Measurements from ENCODE around the gene ABCC10. TPM values are rescaled to one million over a fixed set of nuclear protein-coding genes. Genes with fewer than 3 reads are reported as not detected.

ABCC10 gene
- total and polyA plus RNA-seq, 10 of the 15 experiments (the other 5 are each of a cell fraction or from before 2014, with no cell fraction given), result 0.80 to 18.2 (median 6.4) TPM

- no peak for DNase-seq (ENCODE audit: low read depth, low spot score)
- ChIA-PET RAD21 (ENCODE audit: unreplicated experiment) (interaction anchor here (1.1 kb wide), 1 partner anchor 234 kb away, joined by 3 read pairs; no protein-coding TSS in a partner anchor), CTCF (interaction anchor here (1.0 to 7.6 kb wide), 5 partner anchors 10 to 136 kb away, joined by 3 to 70 read pairs (median 4); partner anchors contain the start of gene LRRC73), SMC1A (ENCODE audit: uncharacterized antibody, unreplicated experiment) (no interaction called here), POLR2A (no interaction called here)
- Histone ChIP-seq H3K79me2 (ENCODE audit: control insufficient read depth, insufficient read depth, low read length) (no peaks in the 10 kb centered on the region), H3K9ac (ENCODE audit: control insufficient read depth, insufficient read depth, low read length) (no peak overlapping the region), H3K4me1 (ENCODE audit: control insufficient read depth, insufficient read depth, low read length) (no peaks in the 10 kb centered on the region), H3K4me2 (ENCODE audit: control insufficient read depth, insufficient read depth) (no peak overlapping the region), H2AFZ (ENCODE audit: control insufficient read depth, low read depth, low read length) (no peak overlapping the region), H3K9me3 (replicated peaks; ENCODE audit: control insufficient read depth, insufficient read depth, low read length) (no peaks in the 10 kb centered on the region), H3K4me3 (no peak overlapping the region), H3K27me3 (replicated peaks in 1 of 2; ENCODE audit: control insufficient read depth in 2 of 2, insufficient read depth in 2 of 2, low read length in 1 of 2) (no peaks in the 10 kb centered on the region), H3K36me3 (ENCODE audit: control insufficient read depth in 2 of 2, insufficient read depth in 2 of 2, low read length in 1 of 2) (peaks cover 7 to 10% of the 10 kb centered on the region in 2 experiments; a peak in 3 of 4 replicates), H4K20me1 (ENCODE audit: control insufficient read depth, insufficient read depth) (no peaks in the 10 kb centered on the region; the same call in 1 of the 2 replicates), H3K27ac (ENCODE audit: control insufficient read depth, insufficient read depth) (no peak overlapping the region)
- in situ Hi-C loops (cut with MboI) (no loop called here), intact Hi-C loops (cut with micrococcal nuclease; ENCODE audit: unreplicated experiment) (no loop called here)
- WGBS (ENCODE audit: insufficient coverage, insufficient replicate concordance, low lambda C conversion rate, missing lambda C conversion rate), result 71% methylated on average over 6 of the region's 6 CpGs
- no TSS peak for BruUV-seq (replicated peaks)
- no peak for FAIRE-seq
- TF ChIP-seq PBX3 (IDR thresholded peaks at IDR 0.05; ENCODE audit: insufficient replicate concordance, low read depth, low read length), result no peak
- no peak for ATAC-seq
Measured at GRCh38 chr6:43497129-43497396, 69.7 kb downstream of the ABCC10 start.

- Histone ChIP-seq H3K9me3 (replicated peaks; ENCODE audit: control insufficient read depth, insufficient read depth, low read length) (no peaks in the 10 kb centered on the region), H3K27ac (ENCODE audit: control insufficient read depth, insufficient read depth) (no peak overlapping the region), H3K4me1 (ENCODE audit: control insufficient read depth, insufficient read depth, low read length) (no peaks in the 10 kb centered on the region), H3K27me3 (replicated peaks in 1 of 2; ENCODE audit: control insufficient read depth in 2 of 2, insufficient read depth in 2 of 2, low read length in 1 of 2) (no peaks in the 10 kb centered on the region), H2AFZ (ENCODE audit: control insufficient read depth, low read depth, low read length) (no peak overlapping the region), H4K20me1 (ENCODE audit: control insufficient read depth, insufficient read depth) (no peaks in the 10 kb centered on the region; the same call in 1 of the 2 replicates), H3K9ac (ENCODE audit: control insufficient read depth, insufficient read depth, low read length) (no peak overlapping the region), H3K4me3 (no peak overlapping the region), H3K36me3 (ENCODE audit: control insufficient read depth in 2 of 2, insufficient read depth in 2 of 2, low read length in 1 of 2) (peaks cover 10 to 11% of the 10 kb centered on the region in 2 experiments; a peak in 3 of 4 replicates), H3K4me2 (ENCODE audit: control insufficient read depth, insufficient read depth) (no peak overlapping the region), H3K79me2 (ENCODE audit: control insufficient read depth, insufficient read depth, low read length) (no peaks in the 10 kb centered on the region)
- no TSS peak for BruUV-seq (replicated peaks)
- ChIA-PET RAD21 (ENCODE audit: unreplicated experiment) (no interaction called here), CTCF (interaction anchor here (1.1 to 7.6 kb wide), 3 partner anchors 10 to 133 kb away, joined by 4 to 70 read pairs (median 5); partner anchors contain the start of gene LRRC73), SMC1A (ENCODE audit: uncharacterized antibody, unreplicated experiment) (no interaction called here), POLR2A (no interaction called here)
- ATAC-seq, result no peak
- no peak for FAIRE-seq
- in situ Hi-C loops (cut with MboI), result no loop called here
- 98% methylated on average over 12 of the region's 12 CpGs for WGBS (ENCODE audit: insufficient coverage, insufficient replicate concordance, low lambda C conversion rate, missing lambda C conversion rate)
- intact Hi-C loops (cut with micrococcal nuclease; ENCODE audit: unreplicated experiment), result no loop called here
- DNase-seq (ENCODE audit: low read depth, low spot score), result no peak
- TF ChIP-seq POU2F2 (IDR thresholded peaks at IDR 0.05; ENCODE audit: borderline replicate concordance, low read depth, low read length) (no peak), RELA (IDR thresholded peaks at IDR 0.05; ENCODE audit: borderline replicate concordance, partially characterized antibody) (no peak), BCL11A (IDR thresholded peaks at IDR 0.05; ENCODE audit: low read depth, low read length) (no peak), IRF4 (IDR thresholded peaks at IDR 0.05; ENCODE audit: low read depth, low read length) (no peak), BCL3 (IDR thresholded peaks at IDR 0.05; ENCODE audit: borderline replicate concordance, insufficient read depth, low read depth, low read length, poor library complexity, severe bottlenecking) (no peak), BACH1 (IDR thresholded peaks at IDR 0.05; ENCODE audit: borderline replicate concordance) (no peak), RAD51 (IDR thresholded peaks at IDR 0.05) (no peak), MYB (IDR thresholded peaks at IDR 0.05; ENCODE audit: borderline replicate concordance, low read depth, low read length) (no peak), HDAC6 (IDR thresholded peaks at IDR 0.05; ENCODE audit: unreplicated experiment) (no peak), SREBF2 (IDR thresholded peaks at IDR 0.05; ENCODE audit: low read length) (no peak), NR2C1 (IDR thresholded peaks at IDR 0.05) (no peak), TCF7 (IDR thresholded peaks at IDR 0.05; ENCODE audit: borderline replicate concordance) (no peak), HSF1 (IDR thresholded peaks at IDR 0.05; ENCODE audit: low read depth, low read length) (no peak), TARDBP (IDR thresholded peaks at IDR 0.05; ENCODE audit: borderline replicate concordance) (no peak)
Measured at GRCh38 chr6:43497689-43498088, 70.3 kb downstream of the ABCC10 start.

Data from GM12878 (cell line).